T47D (cell line): ENCODE results near the gene ANXA1.

ENCODE experiments used
- DNase-seq, 2 experiments: peaks; one replicate each; pipeline versions ENCODE4 v3.0.0 to v3.0.0-alpha.2; 2011 to 2012; ENCODE audit warnings: low read depth in 1 of 2, low spot score in 1 of 2
- JUND ChIP-seq: IDR thresholded peaks from 2 replicates; pipeline ENCODE4 v1.6.1; 2012; ENCODE audit warnings: low read depth
- in situ Hi-C: cut with HindIII; loops from 2 replicates; pipeline ENCODE4 v1.10.0; 2016; ENCODE audit warnings: low sequenced_read_pairs, low pct_unique_long_range_greater_than_20kb

Gene ANXA1

GRCh38 chr9:73165911-73166310 is 14.2 kb downstream of the ANXA1 start:
- TF ChIP-seq JUND: no peak
- in situ Hi-C loops: no loop called here

GRCh38 chr9:73166468-73166867 is 14.8 kb downstream of the ANXA1 start:
- no peak for DNase-seq
- in situ Hi-C loops: no loop called here
- no peak for TF ChIP-seq JUND

More at GRCh38 chr9:73165911-73166310, 14.2 kb downstream of the ANXA1 start:
- no peak for DNase-seq

GRCh38 chr9:73167614-73168013 is 15.9 kb downstream of the ANXA1 start:
- in situ Hi-C loops: no loop called here
- no peak for DNase-seq
- TF ChIP-seq JUND: no peak

GRCh38 chr9:73168298-73168934 is 16.8 kb downstream of the ANXA1 start:
- in situ Hi-C loops: no loop called here
- no peak for DNase-seq
- TF ChIP-seq JUND: no peak

GRCh38 chr9:73170185-73170957 is 18.7 kb downstream of the ANXA1 start:
- no peak for TF ChIP-seq JUND
- in situ Hi-C loops: no loop called here

GRCh38 chr9:73172901-73173215 is 21.2 kb downstream of the ANXA1 start:
- DNase-seq: no peak
- in situ Hi-C loops: no loop called here
- TF ChIP-seq JUND: no peak

More at GRCh38 chr9:73170185-73170957, 18.7 kb downstream of the ANXA1 start:
- no peak for DNase-seq

- no peak for DNase-seq
- no peak; the same call in 1 of the 2 replicates for TF ChIP-seq JUND
- in situ Hi-C loops: no loop called here
Measured at GRCh38 chr9:73173557-73174329, 22.1 kb downstream of the ANXA1 start.

GRCh38 chr9:73174330-73174980 is 22.8 kb downstream of the ANXA1 start:
- DNase-seq: no peak
- TF ChIP-seq JUND: no peak
- in situ Hi-C loops: no loop called here

GRCh38 chr9:73176450-73176875 is 24.8 kb downstream of the ANXA1 start:
- TF ChIP-seq JUND: no peak
- in situ Hi-C loops: no loop called here
- DNase-seq: peak in 1 of 2 experiments; percentile 38

GRCh38 chr9:73178044-73178443 is 26.4 kb downstream of the ANXA1 start:
- no peak for TF ChIP-seq JUND
- DNase-seq: no peak

GRCh38 chr9:73179589-73179988 is 27.9 kb downstream of the ANXA1 start:
- TF ChIP-seq JUND: no peak
- DNase-seq: peak in 1 of 2 experiments; percentile 36
- in situ Hi-C loops: no loop called here

More at GRCh38 chr9:73178044-73178443, 26.4 kb downstream of the ANXA1 start:
- in situ Hi-C loops: no loop called here

- in situ Hi-C loops: no loop called here
- no peak for DNase-seq
- TF ChIP-seq JUND: no peak
Measured at GRCh38 chr9:73180403-73180802, 28.7 kb downstream of the ANXA1 start.
